Heart left ventricle (tissue), 13 donors: ENCODE results near the gene TMEM171.

Experiments used
- POLR2A ChIP-seq, 2 donors: fragments of 450-650 bp; IDR thresholded peaks; one replicate each; pipeline ENCODE4 v1.6.1; 2017; ENCODE audit warnings: antibody characterized with exemption in 2 of 2, mild to moderate bottlenecking in 2 of 2, moderate library complexity in 2 of 2
- TF ChIP-seq, protein P1 (sequence below), 12 donors: fragments of 200-600 bp; sonication (generic) in 4 of 12; IDR thresholded peaks; one replicate each; pipeline versions ENCODE4 v1.5.0 to v1.8.0; 2018 to 2022; ENCODE audit warnings: antibody characterized with exemption in 12 of 12, mild to moderate bottlenecking in 5 of 12
- donor health status: ischemic (EF 13 %, LVEDD 7.1; RV severe dilation, severe dysfunction).
- donor health status: DM: no; HTN: yes; CAD: no.
- donor health status: DM: no; HTN: no; CAD: no.
- donor health status: ischemic (EF 25% LVEDD 6.9; RV normal size, moderate dysfunction).
- donor health status: ischemic (EF 25% LVEDD 5.7; RV mildly dilated, moderate dysfunction).
- donor health status: ischemic (EF 35%, LVEDD 5.7; RV mildly dilated, moderate dysfunction).
- donor health status: nonischemic (EF 11% LVEDD 7.7; RV severe dilation, severe dysfunction).
- donor health status: DM: yes; HTN: yes; CAD: no.
- donor health status: PGD.
- donor health status: ischemic (EF 29% LVEDD 5.4; RV normal size, mild dysfunction).
- donor health status: nonischemic (EF 23%, LVEDD 6.1; RV moderate dilation, normal function).

DNA sequence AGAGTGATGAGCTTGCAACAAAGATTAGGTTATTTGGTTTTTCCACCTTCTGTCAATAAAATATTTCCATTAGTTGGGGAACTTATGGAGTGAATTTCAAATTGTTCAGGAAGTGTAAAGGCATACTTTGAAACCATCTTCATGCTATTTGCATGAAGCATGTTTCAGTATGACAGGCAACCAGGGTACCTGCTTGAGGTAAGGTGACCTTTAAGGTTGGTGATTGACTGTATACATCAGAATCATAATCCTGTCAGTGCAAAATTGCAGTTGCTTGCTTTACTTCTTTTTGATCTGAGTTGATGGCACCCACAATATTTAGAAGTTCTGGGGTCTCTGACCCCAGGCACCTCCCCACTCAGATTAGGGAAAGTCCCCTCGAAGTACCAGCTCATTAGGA, 26.0 kb upstream of the TMEM171 start:
- TF ChIP-seq, protein P1, sequence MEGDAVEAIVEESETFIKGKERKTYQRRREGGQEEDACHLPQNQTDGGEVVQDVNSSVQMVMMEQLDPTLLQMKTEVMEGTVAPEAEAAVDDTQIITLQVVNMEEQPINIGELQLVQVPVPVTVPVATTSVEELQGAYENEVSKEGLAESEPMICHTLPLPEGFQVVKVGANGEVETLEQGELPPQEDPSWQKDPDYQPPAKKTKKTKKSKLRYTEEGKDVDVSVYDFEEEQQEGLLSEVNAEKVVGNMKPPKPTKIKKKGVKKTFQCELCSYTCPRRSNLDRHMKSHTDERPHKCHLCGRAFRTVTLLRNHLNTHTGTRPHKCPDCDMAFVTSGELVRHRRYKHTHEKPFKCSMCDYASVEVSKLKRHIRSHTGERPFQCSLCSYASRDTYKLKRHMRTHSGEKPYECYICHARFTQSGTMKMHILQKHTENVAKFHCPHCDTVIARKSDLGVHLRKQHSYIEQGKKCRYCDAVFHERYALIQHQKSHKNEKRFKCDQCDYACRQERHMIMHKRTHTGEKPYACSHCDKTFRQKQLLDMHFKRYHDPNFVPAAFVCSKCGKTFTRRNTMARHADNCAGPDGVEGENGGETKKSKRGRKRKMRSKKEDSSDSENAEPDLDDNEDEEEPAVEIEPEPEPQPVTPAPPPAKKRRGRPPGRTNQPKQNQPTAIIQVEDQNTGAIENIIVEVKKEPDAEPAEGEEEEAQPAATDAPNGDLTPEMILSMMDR (IDR thresholded peaks at IDR 0.05): no peak
- no peak for TF ChIP-seq POLR2A (IDR thresholded peaks at IDR 0.05)
